H1 (cell line): Measurements from ENCODE around the gene CCNI. TPM values are rescaled to one million over a fixed set of nuclear protein-coding genes. Genes with fewer than 3 reads are reported as not detected.

Source experiments
- CTCF ChIA-PET: fragments of 300-600 bp; sonication (Branson Sonifier 250); formaldehyde crosslinking; loops from one replicate; lab custom pipeline; 2021; ENCODE audit not compliant: partially characterized antibody; lab: Charles Lee
- POLR2A ChIA-PET: fragments of 300-600 bp; sonication (Branson Sonifier 250); formaldehyde crosslinking; loops from one replicate; lab custom pipeline; 2021; ENCODE audit warnings: inconsistent platforms; ENCODE audit not compliant: partially characterized antibody; lab: Charles Lee
- DNase-seq, 2 experiments: peaks; one replicate each; pipeline versions ENCODE4 v3.0.0 to v3.0.0-alpha.2; 2010 to 2022; ENCODE audit warnings: low spot score in 2 of 2, low read depth in 1 of 2, mixed read lengths in 1 of 2
- FAIRE-seq: peaks from 2 replicates; lab custom pipeline; 2011; peaks lifted over from hg19 to GRCh38; lab: Jason Lieb, UNC
- H2AFZ ChIP-seq: 2 replicates; pipeline ENCODE4 v1.8.1; 2012; ENCODE audit warnings: low read length, inconsistent platforms
- H2AK5ac ChIP-seq: 2 replicates; pipeline ENCODE4 v1.6.1; 2013; ENCODE audit warnings: low read depth, low read length
- H2BK120ac ChIP-seq: replicated peaks from 2 replicates; pipeline ENCODE3; 2013; ENCODE audit warnings: low read depth, low read length, inconsistent platforms
- H2BK12ac ChIP-seq: 2 replicates; pipeline ENCODE4 v1.6.1; 2013; ENCODE audit warnings: low read depth, low read length
- H2BK15ac ChIP-seq: 2 replicates; pipeline ENCODE4 v1.6.1; 2013; ENCODE audit warnings: low read length
- H2BK20ac ChIP-seq: 2 replicates; pipeline ENCODE4 v1.6.1; 2013; ENCODE audit warnings: low read length
- H2BK5ac ChIP-seq: 2 replicates; pipeline ENCODE4 v1.6.1; 2013; ENCODE audit warnings: low read depth, low read length
- H3K14ac ChIP-seq: 2 replicates; pipeline ENCODE4 v1.6.1; 2013; ENCODE audit warnings: inconsistent platforms; ENCODE audit not compliant: insufficient read length
- H3K18ac ChIP-seq: 2 replicates; pipeline ENCODE4 v1.6.1; 2013; ENCODE audit warnings: low read length; ENCODE audit errors: extremely low read depth
- H3K23ac ChIP-seq: 2 replicates; pipeline ENCODE4 v1.6.1; 2013; ENCODE audit warnings: inconsistent platforms; ENCODE audit not compliant: insufficient read length
- H3K23me2 ChIP-seq: 2 replicates; pipeline ENCODE4 v1.6.1; 2013; ENCODE audit warnings: low read depth, low read length
- H3K27ac ChIP-seq: 2 replicates; pipeline ENCODE4 v1.6.1; 2011; ENCODE audit warnings: low read depth, low read length, inconsistent platforms
- H3K27me3 ChIP-seq, 4 experiments: replicated peaks in 1 of 4; 1 replicate in 1 of 4; 2 replicates in 3 of 4; pipeline versions ENCODE4 v1.6.1 to v1.8.1; 2011 to 2013; ENCODE audit warnings: low read length in 3 of 4, mild to moderate bottlenecking in 3 of 4, inconsistent platforms in 2 of 4, mixed read lengths in 2 of 4, moderate library complexity in 1 of 4; ENCODE audit not compliant: control insufficient read depth in 3 of 4, insufficient read depth in 3 of 4; ENCODE audit errors: extremely low read depth in 1 of 4
- H3K36me3 ChIP-seq, 4 experiments: 2 replicates each; pipeline versions ENCODE4 v1.6.1 to v1.8.1; 2011 to 2013; ENCODE audit warnings: mild to moderate bottlenecking in 4 of 4, low read length in 3 of 4, moderate library complexity in 2 of 4, control low read depth in 1 of 4, inconsistent platforms in 1 of 4; ENCODE audit not compliant: insufficient read depth in 4 of 4, control insufficient read depth in 2 of 4
- H3K4ac ChIP-seq: replicated peaks from 2 replicates; pipeline ENCODE3; 2013; ENCODE audit warnings: low read length, low read depth, mixed read lengths, inconsistent platforms; ENCODE audit not compliant: insufficient read length
- H3K4me1 ChIP-seq, 4 experiments: replicated peaks in 1 of 4; 1 replicate in 1 of 4; 2 replicates in 3 of 4; pipeline versions ENCODE4 v1.6.1 to v1.8.1; 2011 to 2013; ENCODE audit warnings: low read length in 3 of 4, inconsistent platforms in 2 of 4, mixed read lengths in 1 of 4; ENCODE audit not compliant: insufficient read depth in 4 of 4, control insufficient read depth in 3 of 4
- H3K4me2 ChIP-seq, 2 experiments: 2 replicates each; pipeline versions ENCODE4 v1.6.1 to v1.8.1; 2011 to 2013; ENCODE audit warnings: low read depth in 2 of 2, low read length in 2 of 2, control low read depth in 1 of 2, inconsistent platforms in 1 of 2, mild to moderate bottlenecking in 1 of 2; ENCODE audit not compliant: insufficient read depth in 1 of 2
- H3K4me3 ChIP-seq, 4 experiments: fragments of 200-600, 300-600 bp in 1 of 4; sonication (generic), shearing (Covaris generic), sonication (Bioruptor Twin) in 1 of 4; 2 replicates each; pipeline versions ENCODE4 v1.5.1 to v1.8.1; 2011 to 2016; ENCODE audit warnings: low read length in 4 of 4, low read depth in 3 of 4, control low read depth in 2 of 4, inconsistent platforms in 2 of 4, mild to moderate bottlenecking in 2 of 4, mixed read lengths in 1 of 4, moderate library complexity in 1 of 4; ENCODE audit not compliant: insufficient read depth in 2 of 4; ENCODE audit errors: extremely low read depth in 1 of 4
- H3K56ac ChIP-seq: replicated peaks from 2 replicates; pipeline ENCODE3; 2013; ENCODE audit warnings: low read depth, mild to moderate bottlenecking, mixed read lengths, low read length, inconsistent platforms; ENCODE audit not compliant: insufficient read length
- H3K79me1 ChIP-seq: 2 replicates; pipeline ENCODE4 v1.6.1; 2013; ENCODE audit warnings: low read depth, low read length, control low read depth
- H3K79me2 ChIP-seq, 2 experiments: 2 replicates each; pipeline versions ENCODE4 v1.6.1 to v1.8.1; 2012 to 2013; ENCODE audit warnings: low read length in 2 of 2, mild to moderate bottlenecking in 2 of 2, inconsistent platforms in 1 of 2; ENCODE audit not compliant: insufficient read depth in 2 of 2, control insufficient read depth in 1 of 2
- H3K9ac ChIP-seq, 4 experiments: replicated peaks in 1 of 4; 1 replicate in 1 of 4; 2 replicates in 3 of 4; pipeline versions ENCODE4 v1.6.1 to v1.8.1; 2011 to 2013; ENCODE audit warnings: low read depth in 3 of 4, low read length in 3 of 4, control low read depth in 2 of 4, mild to moderate bottlenecking in 2 of 4, moderate library complexity in 2 of 4, inconsistent platforms in 1 of 4; ENCODE audit errors: extremely low read depth in 1 of 4
- H3K9me3 ChIP-seq, 2 experiments: 2 replicates each; pipeline versions ENCODE4 v1.6.1 to v1.8.1; 2012 to 2013; ENCODE audit warnings: mild to moderate bottlenecking in 2 of 2, moderate library complexity in 2 of 2, control low read depth in 1 of 2, inconsistent platforms in 1 of 2, low read depth in 1 of 2, low read length in 1 of 2, mixed read lengths in 1 of 2; ENCODE audit not compliant: insufficient read depth in 2 of 2
- H4K20me1 ChIP-seq, 2 experiments: replicated peaks in 1 of 2; 2 replicates each; pipeline versions ENCODE3 to v1.8.1; 2011 to 2013; ENCODE audit warnings: inconsistent platforms in 2 of 2, low read length in 2 of 2, mild to moderate bottlenecking in 1 of 2; ENCODE audit not compliant: insufficient read depth in 2 of 2, control insufficient read depth in 1 of 2
- H4K5ac ChIP-seq: 2 replicates; pipeline ENCODE4 v1.6.1; 2013; ENCODE audit warnings: low read length, low read depth, mixed read lengths, inconsistent platforms; ENCODE audit not compliant: insufficient read length
- H4K8ac ChIP-seq: 2 replicates; pipeline ENCODE4 v1.8.0; 2013; ENCODE audit warnings: mild to moderate bottlenecking, moderate library complexity, low read length, inconsistent platforms; ENCODE audit not compliant: insufficient read depth; ENCODE audit errors: extremely low read depth
- H4K91ac ChIP-seq: replicated peaks from 2 replicates; pipeline ENCODE3; 2013; ENCODE audit warnings: low read length, mixed read lengths, inconsistent platforms; ENCODE audit not compliant: insufficient read length
- ASH2L ChIP-seq: fragments of 200-600, 300-600 bp; sonication (generic); IDR thresholded peaks from one replicate; pipeline ENCODE4 v1.7.1; 2017; ENCODE audit warnings: low read length
- RAD21 ChIP-seq, 2 experiments: IDR thresholded peaks in 1 of 2; conservative IDR thresholded peaks in 1 of 2; 2 replicates each; pipeline ENCODE4 v1.6.1; 2011; ENCODE audit warnings: low read depth in 2 of 2, low read length in 2 of 2, improper control_type of control experiment in 1 of 2, inconsistent platforms in 1 of 2, mild to moderate bottlenecking in 1 of 2, moderate library complexity in 1 of 2
- TEAD4 ChIP-seq: IDR thresholded peaks from 2 replicates; pipeline ENCODE4 v1.6.1; 2012; ENCODE audit warnings: low read depth, low read length, inconsistent platforms, mixed read lengths
- WGBS, 2 experiments: shearing (Covaris generic) in 1 of 2; methylation state at CpG; one replicate each; pipeline versions ENCODE4 v1.1.6 to v1.1.7; 2013 to 2015; ENCODE audit warnings: low lambda C conversion rate in 2 of 2, mixed read lengths in 2 of 2, inconsistent platforms in 1 of 2, low coverage in 1 of 2, missing lambda C conversion rate in 1 of 2; ENCODE audit not compliant: insufficient replicate concordance in 2 of 2, insufficient coverage in 1 of 2, insufficient read length in 1 of 2; ENCODE audit errors: extremely low coverage in 1 of 2, missing lambda C conversion rate in 1 of 2; 5-methylcytosine and 5-hydroxymethylcytosine counted together
- polyA plus RNA-seq, 7 experiments: library from polyadenylated mRNA; depleted of rRNA in 3 of 7; stranded (reverse) in 5 of 7; unstranded in 2 of 7; fragments of >200 nt in 5 of 7; fragments of 200-250 nt in 2 of 7; gene quantifications; 1 replicate in 5 of 7; 2 replicates in 1 of 7; 4 replicates in 1 of 7; pipeline versions ENCODE4 v1.2.1 to v1.2.3, GENCODE V29; 2011 to 2013; ENCODE audit warnings: missing spikeins in 2 of 7, mixed read lengths in 2 of 7
- total RNA-seq: library from RNA; stranded (reverse); fragmentation: NEBNext Ultra II Directional; extraction: Animal tissue kit (Norgen Biotek cat#: 25700); gene quantifications from 2 replicates; pipeline ENCODE4 v1.2.1, GENCODE V29; 2021
- TF ChIP-seq, protein P1 (sequence below), 3 experiments: IDR thresholded peaks; 1 replicate in 2 of 3; 2 replicates in 1 of 3; pipeline versions ENCODE4 v1.5.1 to v1.6.1; 2011; ENCODE audit warnings: low read length in 3 of 3, mild to moderate bottlenecking in 3 of 3, inconsistent platforms in 2 of 3, low read depth in 1 of 3, moderate library complexity in 1 of 3; ENCODE audit not compliant: insufficient read depth in 1 of 3; ENCODE audit errors: control extremely low read depth in 1 of 3

The CCNI gene
- total and polyA plus RNA-seq, 2 of the 8 experiments (the other 6 are each of a cell fraction or from before 2014, with no cell fraction given): 97.8 to 234 TPM

DNA sequence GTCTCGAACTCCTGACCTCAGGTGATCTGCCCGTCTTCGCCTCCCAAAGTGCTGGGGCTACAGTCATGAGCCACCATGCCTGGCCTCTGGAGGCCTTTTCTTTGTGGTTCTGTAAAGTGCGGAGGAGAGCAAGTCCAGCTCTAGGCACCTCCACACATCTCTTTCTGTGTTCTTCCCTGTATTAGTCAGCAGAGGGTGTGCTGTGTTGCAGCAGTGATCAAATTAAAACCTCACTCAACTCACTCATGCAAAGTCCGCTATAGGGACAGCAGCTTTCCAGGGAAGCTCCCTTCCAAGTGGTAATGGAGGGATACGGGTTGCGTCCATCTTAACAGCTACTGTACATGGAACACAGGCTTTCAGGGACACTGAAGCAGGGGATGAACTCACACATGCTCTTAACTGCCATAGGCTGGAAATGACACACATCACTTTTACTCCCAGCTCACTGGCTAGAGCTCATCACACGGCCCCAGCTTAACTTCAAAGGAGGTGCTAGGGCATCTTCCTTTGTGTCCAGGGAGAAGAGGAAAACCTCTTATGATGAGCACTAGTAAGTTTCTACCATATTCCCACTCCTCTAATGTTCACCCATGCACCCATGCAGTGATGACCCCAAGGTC lies 45.2 kb upstream of the CCNI start:
- POLR2A ChIA-PET: interaction anchor here (1.1 kb wide), 1 partner anchor 37 kb away, joined by 4 read pairs; no protein-coding TSS in a partner anchor
- no peak overlapping the region for H2BK120ac ChIP-seq
- no peak overlapping the region for H2BK15ac ChIP-seq
- no peak overlapping the region for H3K4me2 ChIP-seq
- H3K79me2 ChIP-seq: no peaks in the 10 kb centered on the region
- no peak overlapping the region for H4K91ac ChIP-seq
- no peak for DNase-seq
- no peak overlapping the region for H2BK5ac ChIP-seq
- no peak overlapping the region for H3K23ac ChIP-seq
- H3K4ac ChIP-seq: no peak overlapping the region
- no peaks in the 10 kb centered on the region for H3K27me3 ChIP-seq
- H2AK5ac ChIP-seq: peak overlapping the region; percentile 7; the same call in 1 of the 2 replicates
- no peak overlapping the region for H3K9ac ChIP-seq
- no peak overlapping the region for H3K27ac ChIP-seq
- H3K9me3 ChIP-seq: no peaks in the 10 kb centered on the region
- FAIRE-seq: peak; percentile 28
- no peak overlapping the region for H4K5ac ChIP-seq
- no peak overlapping the region for H3K4me3 ChIP-seq
- no peaks in the 10 kb centered on the region for H3K79me1 ChIP-seq
- no peaks in the 10 kb centered on the region for H4K20me1 ChIP-seq
- no peak overlapping the region for H4K8ac ChIP-seq
- H3K56ac ChIP-seq: no peak overlapping the region
- 93% methylated on average over 8 of the region's 8 CpGs; no CpG with 5 or more reads in 1 of the 2 experiments for WGBS, 2 experiments
- CTCF ChIA-PET: interaction anchor here (0.6 to 2.1 kb wide), 19 partner anchors 11 to 742 kb away, joined by 3 to 17 read pairs (median 4); no protein-coding TSS in a partner anchor
- no peaks in the 10 kb centered on the region for H3K23me2 ChIP-seq
- H2AFZ ChIP-seq: no peak overlapping the region
- no peaks in the 10 kb centered on the region; a peak in 1 of 7 replicates for H3K4me1 ChIP-seq
- no peak overlapping the region for H3K14ac ChIP-seq
- H3K18ac ChIP-seq: no peak overlapping the region; the same call in 1 of the 2 replicates
- no peak overlapping the region for H2BK12ac ChIP-seq
- H3K36me3 ChIP-seq: no peaks in the 10 kb centered on the region
- H2BK20ac ChIP-seq: no peak overlapping the region
- TF ChIP-seq RAD21 (IDR thresholded peaks at IDR 0.05 in 1 of 2, conservative IDR thresholded peaks at IDR 0.05 in 1 of 2; ENCODE audit: low read depth in 2 of 2, low read length in 2 of 2) (peak; percentile 29 to 52; a peak in 3 of 4 replicates), TEAD4 (no peak), ASH2L (no peak)
- TF ChIP-seq, protein P1, sequence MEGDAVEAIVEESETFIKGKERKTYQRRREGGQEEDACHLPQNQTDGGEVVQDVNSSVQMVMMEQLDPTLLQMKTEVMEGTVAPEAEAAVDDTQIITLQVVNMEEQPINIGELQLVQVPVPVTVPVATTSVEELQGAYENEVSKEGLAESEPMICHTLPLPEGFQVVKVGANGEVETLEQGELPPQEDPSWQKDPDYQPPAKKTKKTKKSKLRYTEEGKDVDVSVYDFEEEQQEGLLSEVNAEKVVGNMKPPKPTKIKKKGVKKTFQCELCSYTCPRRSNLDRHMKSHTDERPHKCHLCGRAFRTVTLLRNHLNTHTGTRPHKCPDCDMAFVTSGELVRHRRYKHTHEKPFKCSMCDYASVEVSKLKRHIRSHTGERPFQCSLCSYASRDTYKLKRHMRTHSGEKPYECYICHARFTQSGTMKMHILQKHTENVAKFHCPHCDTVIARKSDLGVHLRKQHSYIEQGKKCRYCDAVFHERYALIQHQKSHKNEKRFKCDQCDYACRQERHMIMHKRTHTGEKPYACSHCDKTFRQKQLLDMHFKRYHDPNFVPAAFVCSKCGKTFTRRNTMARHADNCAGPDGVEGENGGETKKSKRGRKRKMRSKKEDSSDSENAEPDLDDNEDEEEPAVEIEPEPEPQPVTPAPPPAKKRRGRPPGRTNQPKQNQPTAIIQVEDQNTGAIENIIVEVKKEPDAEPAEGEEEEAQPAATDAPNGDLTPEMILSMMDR (IDR thresholded peaks at IDR 0.05; ENCODE audit: control extremely low read depth in 1 of 3, insufficient read depth in 1 of 3, low read depth in 1 of 3, low read length in 3 of 3): peak in 2 of 3 experiments; percentile 34 to 41; a peak in 2 of 4 replicates
